ENCODE results near the gene PEX5. TPM values are rescaled to one million over a fixed set of nuclear protein-coding genes. Genes with fewer than 3 reads are reported as not detected.

Gene PEX5
- polyA plus RNA-seq, 1 donor (not counting 4 experiments of a cell fraction or from before 2014, with no cell fraction given): 14.4 TPM

DNA sequence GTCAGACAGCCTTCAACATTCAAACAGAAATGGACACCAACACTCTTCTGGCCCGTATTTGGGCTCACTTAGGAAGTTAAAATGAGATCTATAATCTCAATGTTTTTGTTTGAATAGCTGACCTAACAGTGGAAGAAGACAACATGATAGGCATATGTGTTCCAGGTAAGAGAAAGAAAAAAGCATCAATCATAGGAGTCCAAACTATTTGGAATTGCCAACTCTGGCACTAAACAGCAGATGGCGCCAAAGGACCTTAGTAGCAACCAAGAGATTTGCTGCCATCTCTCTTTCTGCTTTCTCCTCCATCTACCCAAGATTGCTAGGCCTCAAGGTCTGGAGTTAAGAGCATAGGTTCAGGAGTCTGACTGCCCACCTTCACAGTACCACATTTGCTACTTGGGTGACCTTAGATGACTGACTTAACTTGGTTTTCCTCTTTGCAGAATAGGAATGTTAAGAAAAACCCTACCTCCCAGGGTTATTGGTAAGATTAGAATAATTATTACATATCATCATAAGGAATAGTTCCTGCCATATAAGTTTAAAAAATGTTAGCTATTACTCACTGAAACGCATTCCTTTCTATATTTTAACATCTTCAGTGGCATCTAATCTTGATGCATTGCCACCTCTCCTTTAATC is 30.2 kb downstream of the PEX5 start:
- DNase-seq (ENCODE audit: low read depth, low spot score) (no peak), FAIRE-seq (peak; percentile 61)
- H3K4me1 ChIP-seq (ENCODE audit: control insufficient read depth, extremely low read depth, insufficient read depth, low read length): peaks cover 8% of the 10 kb centered on the region
- no peak overlapping the region for H3K4me2 ChIP-seq (ENCODE audit: control insufficient read depth, extremely low read depth, insufficient read depth, low read depth, low read length)
- H4K20me1 ChIP-seq (ENCODE audit: control insufficient read depth, extremely low read depth, insufficient read depth, low read length): no peaks in the 10 kb centered on the region
- no peaks in the 10 kb centered on the region for H3K9me3 ChIP-seq (ENCODE audit: control insufficient read depth, low read depth, low read length)
- H3K9ac ChIP-seq (ENCODE audit: control insufficient read depth, extremely low read depth, insufficient read depth, low read length): no peak overlapping the region
- dilution Hi-C loops (cut with MboI; ENCODE audit: extremely low pct_ligation_motif_present, low sequenced_read_pairs): no loop called here
- H3K4me3 ChIP-seq (ENCODE audit: control insufficient read depth in 2 of 3, extremely low read depth in 1 of 3, insufficient read depth in 2 of 3, low read depth in 1 of 3, low read length in 3 of 3): no peak overlapping the region
- H3K9me1 ChIP-seq (ENCODE audit: control insufficient read depth, extremely low read depth, insufficient read depth, low read length): no peaks in the 10 kb centered on the region
- no peaks in the 10 kb centered on the region for H3K79me2 ChIP-seq (ENCODE audit: control insufficient read depth, insufficient read depth, low read length)
- no peak overlapping the region for H3K27ac ChIP-seq (ENCODE audit: control insufficient read depth, insufficient read depth, low read length)
- H2AFZ ChIP-seq (ENCODE audit: control insufficient read depth, low read length): no peak overlapping the region
- TF ChIP-seq EZH2 (IDR thresholded peaks at IDR 0.05; ENCODE audit: low read length) (no peak), CTCF (optimal IDR thresholded peaks at IDR 0.05 in 1 of 3, IDR thresholded peaks at IDR 0.05 in 1 of 3, conservative IDR thresholded peaks at IDR 0.05 in 1 of 3; ENCODE audit: extremely low read depth in 1 of 3, insufficient read depth in 2 of 3, low read length in 3 of 3) (peak; percentile 82 to 88 (median 82))
- H3K36me3 ChIP-seq (ENCODE audit: control insufficient read depth in 2 of 2, extremely low read depth in 1 of 2, insufficient read depth in 2 of 2, low read length in 2 of 2): no peaks in the 10 kb centered on the region
- H3K27me3 ChIP-seq (ENCODE audit: control insufficient read depth, extremely low read depth, insufficient read depth, low read length): peaks cover 20% of the 10 kb centered on the region

GRCh38 chr12:7221486-7221885 is 32.0 kb downstream of the PEX5 start:
- FAIRE-seq (no peak), DNase-seq (ENCODE audit: low read depth, low spot score) (no peak)
- no peak overlapping the region for H3K9ac ChIP-seq (ENCODE audit: control insufficient read depth, extremely low read depth, insufficient read depth, low read length)
- no peaks in the 10 kb centered on the region for H3K79me2 ChIP-seq (ENCODE audit: control insufficient read depth, insufficient read depth, low read length)
- no peak overlapping the region for H3K4me3 ChIP-seq (ENCODE audit: control insufficient read depth in 2 of 3, extremely low read depth in 1 of 3, insufficient read depth in 2 of 3, low read depth in 1 of 3, low read length in 3 of 3)
- H3K27ac ChIP-seq (ENCODE audit: control insufficient read depth, insufficient read depth, low read length): no peak overlapping the region
- no peaks in the 10 kb centered on the region for H3K36me3 ChIP-seq (ENCODE audit: control insufficient read depth in 2 of 2, extremely low read depth in 1 of 2, insufficient read depth in 2 of 2, low read length in 2 of 2)
- dilution Hi-C loops (cut with MboI; ENCODE audit: extremely low pct_ligation_motif_present, low sequenced_read_pairs): no loop called here
- H2AFZ ChIP-seq (ENCODE audit: control insufficient read depth, low read length): no peak overlapping the region
- no peak for TF ChIP-seq CTCF (optimal IDR thresholded peaks at IDR 0.05 in 1 of 3, IDR thresholded peaks at IDR 0.05 in 1 of 3, conservative IDR thresholded peaks at IDR 0.05 in 1 of 3; ENCODE audit: extremely low read depth in 1 of 3, insufficient read depth in 2 of 3, low read length in 3 of 3)
- TF ChIP-seq EZH2 (IDR thresholded peaks at IDR 0.05; ENCODE audit: low read length): no peak
- no peaks in the 10 kb centered on the region for H4K20me1 ChIP-seq (ENCODE audit: control insufficient read depth, extremely low read depth, insufficient read depth, low read length)
- H3K9me3 ChIP-seq (ENCODE audit: control insufficient read depth, low read depth, low read length): no peaks in the 10 kb centered on the region
- H3K27me3 ChIP-seq (ENCODE audit: control insufficient read depth, extremely low read depth, insufficient read depth, low read length): peaks cover 21% of the 10 kb centered on the region
- H3K9me1 ChIP-seq (ENCODE audit: control insufficient read depth, extremely low read depth, insufficient read depth, low read length): no peaks in the 10 kb centered on the region
- peaks cover 8% of the 10 kb centered on the region for H3K4me1 ChIP-seq (ENCODE audit: control insufficient read depth, extremely low read depth, insufficient read depth, low read length)
- H3K4me2 ChIP-seq (ENCODE audit: control insufficient read depth, extremely low read depth, insufficient read depth, low read depth, low read length): no peak overlapping the region

Measured in keratinocyte (primary cell).